Tibial nerve (tissue), 4 donors: ENCODE results near the gene ZC3H7B. TPM values are rescaled to one million over a fixed set of nuclear protein-coding genes. Genes with fewer than 3 reads are reported as not detected.

Experiments used
- DNase-seq, 2 donors: peaks; one replicate each; pipeline ENCODE4 v3.0.0-alpha.2; 2019; ENCODE audit warnings: low spot score in 2 of 2
- H3K27ac ChIP-seq, 4 donors: fragments of 200-600 bp; sonication (generic) in 3 of 4; one replicate each; pipeline ENCODE4 v1.5.1; 2017 to 2019; ENCODE audit warnings: mild to moderate bottlenecking in 1 of 4
- H3K27me3 ChIP-seq, 2 donors: fragments of 200-600 bp; sonication (generic) in 1 of 2; one replicate each; pipeline versions ENCODE4 v1.5.1 to v1.6.0; 2017 to 2019
- H3K36me3 ChIP-seq, 3 donors: fragments of 200-600 bp; sonication (generic); one replicate each; pipeline ENCODE4 v1.5.1; 2018 to 2019
- H3K4me1 ChIP-seq, 4 donors: fragments of 200-600 bp; sonication (generic) in 3 of 4; one replicate each; pipeline ENCODE4 v1.5.1; 2017 to 2019
- H3K4me3 ChIP-seq, 4 donors: fragments of 200-600 bp; sonication (generic) in 3 of 4; one replicate each; pipeline ENCODE4 v1.5.1; 2017 to 2019; ENCODE audit warnings: mild to moderate bottlenecking in 1 of 4, moderate library complexity in 1 of 4
- H3K9me3 ChIP-seq, 4 donors: fragments of 200-600 bp; sonication (generic) in 3 of 4; one replicate each; pipeline ENCODE4 v1.5.1; 2017 to 2019
- CTCF ChIP-seq, 5 experiments: fragments of 200-600 bp in 3 of 5; fragments of 450-650 bp in 2 of 5; sonication (generic) in 3 of 5; IDR thresholded peaks; one replicate each; pipeline ENCODE4 v1.5.1; 2016 to 2019; ENCODE audit warnings: antibody characterized with exemption in 5 of 5, mild to moderate bottlenecking in 3 of 5, moderate library complexity in 2 of 5
- EP300 ChIP-seq, 2 donors: sonication (generic); formaldehyde crosslinking; IDR thresholded peaks; one replicate each; pipeline ENCODE4 v1.6.1; 2017; ENCODE audit warnings: antibody characterized with exemption in 2 of 2, mild to moderate bottlenecking in 1 of 2
- POLR2A ChIP-seq, 2 donors: fragments of 450-650 bp; IDR thresholded peaks; one replicate each; pipeline ENCODE4 v1.6.1; 2017; ENCODE audit warnings: antibody characterized with exemption in 2 of 2, mild to moderate bottlenecking in 2 of 2, moderate library complexity in 2 of 2
- WGBS, 2 donors: methylation state at CpG; one replicate each; pipeline ENCODE4 v1.1.5; 2018; 5-methylcytosine and 5-hydroxymethylcytosine counted together
- total RNA-seq, 4 donors: library from RNA; depleted of rRNA; stranded (reverse); fragments of >200 nt; gene quantifications; one replicate each; pipeline ENCODE4 v1.1.0, GENCODE V29; 2016

The ZC3H7B gene
- total RNA-seq, 4 donors from 2014 or later: 45.0 to 74.9 (median 57.9) TPM

- Histone ChIP-seq H3K27ac (no peak overlapping the region), H3K36me3 (peaks cover 3 to 99% (median 34%) of the 10 kb centered on the region in 3 donors), H3K9me3 (no peaks in the 10 kb centered on the region), H3K27me3 (no peaks in the 10 kb centered on the region), H3K4me3 (no peak overlapping the region), H3K4me1 (no peaks in the 10 kb centered on the region)
- WGBS, 2 donors: 78 to 82% methylated on average over 3 of the region's 3 CpGs
- DNase-seq: no peak
- TF ChIP-seq CTCF (IDR thresholded peaks at IDR 0.05) (no peak), EP300 (IDR thresholded peaks at IDR 0.05) (no peak), POLR2A (IDR thresholded peaks at IDR 0.05) (no peak)
These were observed 40.7 kb downstream of the ZC3H7B start for GRCh38 chr22:41341990-41342389.

GRCh38 chr22:41343300-41343699, 42.0 kb downstream of the ZC3H7B start:
- no peaks in the 10 kb centered on the region for H3K9me3 ChIP-seq
- WGBS, 2 donors: 87 to 89% methylated on average over 6 to 18 of the region's 18 CpGs
- no peaks in the 10 kb centered on the region for H3K4me1 ChIP-seq
- no peak overlapping the region for H3K27ac ChIP-seq
- H3K36me3 ChIP-seq: peaks cover 3 to 100% (median 46%) of the 10 kb centered on the region in 3 donors
- H3K4me3 ChIP-seq: no peak overlapping the region
- TF ChIP-seq POLR2A (IDR thresholded peaks at IDR 0.05) (no peak), EP300 (IDR thresholded peaks at IDR 0.05) (no peak), CTCF (IDR thresholded peaks at IDR 0.05) (no peak)
- no peaks in the 10 kb centered on the region for H3K27me3 ChIP-seq
- DNase-seq: no peak

GRCh38 chr22:41343717-41344116, 42.4 kb downstream of the ZC3H7B start:
- H3K27ac ChIP-seq: no peak overlapping the region
- no peak for DNase-seq
- no peaks in the 10 kb centered on the region for H3K4me1 ChIP-seq
- no peak overlapping the region for H3K4me3 ChIP-seq
- TF ChIP-seq EP300 (IDR thresholded peaks at IDR 0.05) (no peak), POLR2A (IDR thresholded peaks at IDR 0.05) (no peak), CTCF (IDR thresholded peaks at IDR 0.05) (no peak)
- peaks cover 3 to 100% (median 46%) of the 10 kb centered on the region in 3 donors for H3K36me3 ChIP-seq
- 92 to 93% methylated on average over 7 to 9 of the region's 9 CpGs for WGBS, 2 donors
- H3K9me3 ChIP-seq: no peaks in the 10 kb centered on the region
- no peaks in the 10 kb centered on the region for H3K27me3 ChIP-seq

GRCh38 chr22:41344189-41344788, 43.0 kb downstream of the ZC3H7B start:
- DNase-seq: no peak
- Histone ChIP-seq H3K27me3 (no peaks in the 10 kb centered on the region), H3K4me1 (no peaks in the 10 kb centered on the region), H3K9me3 (no peaks in the 10 kb centered on the region), H3K27ac (no peak overlapping the region), H3K36me3 (peaks cover 3 to 100% (median 48%) of the 10 kb centered on the region in 3 donors), H3K4me3 (no peak overlapping the region)
- TF ChIP-seq POLR2A (IDR thresholded peaks at IDR 0.05) (no peak), EP300 (IDR thresholded peaks at IDR 0.05) (no peak), CTCF (IDR thresholded peaks at IDR 0.05) (no peak)
- 78 to 85% methylated on average over 11 of the region's 11 CpGs for WGBS, 2 donors

- Histone ChIP-seq H3K4me1 (peaks cover 0 to 8% (median 0%) of the 10 kb centered on the region in 4 donors), H3K27me3 (no peaks in the 10 kb centered on the region), H3K9me3 (no peaks in the 10 kb centered on the region), H3K4me3 (no peak overlapping the region), H3K36me3 (peaks cover 3 to 100% (median 40%) of the 10 kb centered on the region in 3 donors), H3K27ac (no peak overlapping the region)
- no peak for DNase-seq
- TF ChIP-seq POLR2A (IDR thresholded peaks at IDR 0.05): no peak
- TF ChIP-seq CTCF (IDR thresholded peaks at IDR 0.05): no peak
- WGBS, 2 donors: 93 to 99% methylated on average over 14 to 21 of the region's 24 CpGs
These were observed 44.5 kb downstream of the ZC3H7B start for GRCh38 chr22:41345807-41346335.
